Endothelial cell of umbilical vein (primary cell): ENCODE measurements around the gene DHRS12. TPM values are rescaled to one million over a fixed set of nuclear protein-coding genes. Genes with fewer than 3 reads are reported as not detected.

Source experiments
- BruUV-seq: library from RNA; stranded (reverse); fragments of 400-500 nt; replicated peaks from 2 replicates; lab custom pipeline; 2021; lab: Mats Ljungman, UMichigan
- CTCF ChIA-PET: fragments of 300-600, 350-600 bp; sonication (Branson Sonifier 250); formaldehyde crosslinking; loops from one replicate; lab custom pipeline; 2021; ENCODE audit warnings: antibody characterized with exemption, inconsistent platforms; lab: Charles Lee
- POLR2A ChIA-PET: fragments of 300-600, 350-600 bp; sonication (Branson Sonifier 250); formaldehyde crosslinking; loops from one replicate; lab custom pipeline; 2021; ENCODE audit warnings: antibody characterized with exemption, inconsistent platforms; lab: Charles Lee
- DNase-seq: peaks from one replicate; pipeline ENCODE4 v3.0.0-alpha.2; 2011; ENCODE audit warnings: low read depth, low spot score
- FAIRE-seq: peaks from 2 replicates; lab custom pipeline; 2011; peaks lifted over from hg19 to GRCh38; lab: Jason Lieb, UNC
- H2AFZ ChIP-seq: 2 replicates; pipeline ENCODE4 v1.6.0; 2012; ENCODE audit warnings: low read depth, low read length, control low read depth, inconsistent platforms
- H3K27ac ChIP-seq: 2 replicates; pipeline ENCODE4 v1.5.1; 2011; ENCODE audit warnings: low read depth, mild to moderate bottlenecking, control low read depth, low read length, moderate library complexity; ENCODE audit not compliant: insufficient read depth
- H3K27me3 ChIP-seq, 2 experiments: 2 replicates each; pipeline versions ENCODE4 v1.6.0 to v1.6.1; 2011; ENCODE audit warnings: low read length in 2 of 2, mixed read lengths in 1 of 2; ENCODE audit not compliant: control insufficient read depth in 2 of 2, insufficient read depth in 2 of 2
- H3K36me3 ChIP-seq, 2 experiments: 2 replicates in 1 of 2; 3 replicates in 1 of 2; pipeline ENCODE4 v1.5.1; 2011; ENCODE audit warnings: low read length in 2 of 2, mild to moderate bottlenecking in 1 of 2, moderate library complexity in 1 of 2; ENCODE audit not compliant: control insufficient read depth in 2 of 2, insufficient read depth in 2 of 2; ENCODE audit errors: extremely low read depth in 1 of 2
- H3K4me1 ChIP-seq: 3 replicates; pipeline ENCODE4 v1.5.1; 2011; ENCODE audit warnings: mild to moderate bottlenecking, low read length; ENCODE audit not compliant: control insufficient read depth, insufficient read depth; ENCODE audit errors: extremely low read depth
- H3K4me2 ChIP-seq: 2 replicates; pipeline ENCODE4 v1.6.1; 2011; ENCODE audit warnings: low read length, control low read depth, mixed read lengths; ENCODE audit not compliant: insufficient read depth
- H3K4me3 ChIP-seq, 3 experiments: fragments of 200-600 bp in 1 of 3; sonication (generic), shearing (Covaris generic) in 1 of 3; replicated peaks in 1 of 3; 2 replicates each; pipeline ENCODE4 v1.5.1; 2011 to 2016; ENCODE audit warnings: control low read depth in 3 of 3, low read length in 3 of 3, mild to moderate bottlenecking in 2 of 3, inconsistent platforms in 1 of 3, low read depth in 1 of 3, moderate library complexity in 1 of 3; ENCODE audit not compliant: insufficient read depth in 1 of 3
- H3K79me2 ChIP-seq: 2 replicates; pipeline ENCODE4 v1.6.0; 2012; ENCODE audit warnings: low read length, inconsistent platforms; ENCODE audit not compliant: control insufficient read depth, insufficient read depth
- H3K9ac ChIP-seq: replicated peaks from 2 replicates; pipeline ENCODE3; 2011; ENCODE audit warnings: low read length, control low read depth; ENCODE audit not compliant: insufficient read depth; ENCODE audit errors: extremely low read depth
- H3K9me1 ChIP-seq: replicated peaks from 3 replicates; pipeline ENCODE4 v1.6.0; 2011; ENCODE audit warnings: mild to moderate bottlenecking, low read length; ENCODE audit not compliant: control insufficient read depth, insufficient read depth; ENCODE audit errors: extremely low read depth
- H3K9me3 ChIP-seq: replicated peaks from 2 replicates; pipeline ENCODE4 v1.5.1; 2012; ENCODE audit warnings: low read length, inconsistent platforms; ENCODE audit not compliant: control insufficient read depth, insufficient read depth
- H4K20me1 ChIP-seq: replicated peaks from 2 replicates; pipeline ENCODE3; 2011; ENCODE audit warnings: mild to moderate bottlenecking, low read length; ENCODE audit not compliant: control insufficient read depth, insufficient read depth; ENCODE audit errors: extremely low read depth
- EZH2 ChIP-seq: IDR thresholded peaks from 2 replicates; pipeline ENCODE4 v1.6.1; 2012; ENCODE audit warnings: borderline replicate concordance, low read depth, mild to moderate bottlenecking, moderate library complexity, low read length, inconsistent platforms; ENCODE audit not compliant: severe bottlenecking
- FOS ChIP-seq: IDR thresholded peaks from 2 replicates; pipeline ENCODE4 v1.6.1; 2011; ENCODE audit warnings: mild to moderate bottlenecking, low read length, moderate library complexity, borderline replicate concordance; ENCODE audit not compliant: insufficient read depth
- GATA2 ChIP-seq: IDR thresholded peaks from 2 replicates; pipeline ENCODE4 v1.7.0; 2011; ENCODE audit warnings: low read depth, mild to moderate bottlenecking, moderate library complexity, mixed read lengths, low read length; ENCODE audit not compliant: insufficient read length, insufficient read depth
- JUN ChIP-seq: IDR thresholded peaks from 2 replicates; pipeline ENCODE4 v1.6.1; 2011; ENCODE audit warnings: borderline replicate concordance, low read depth; ENCODE audit not compliant: insufficient read length, insufficient read depth
- MAX ChIP-seq: IDR thresholded peaks from 2 replicates; pipeline ENCODE4 v1.6.1; 2011; ENCODE audit not compliant: insufficient read depth, insufficient read length
- MYC ChIP-seq: IDR thresholded peaks from one replicate; pipeline ENCODE4 v1.6.1; 2011; ENCODE audit warnings: mild to moderate bottlenecking, low read depth, low read length
- POLR2A ChIP-seq: IDR thresholded peaks from 2 replicates; pipeline ENCODE4 v1.6.1; 2012; ENCODE audit warnings: low read depth, mild to moderate bottlenecking, control low read depth, low read length
- POLR2AphosphoS5 ChIP-seq: IDR thresholded peaks from 2 replicates; pipeline ENCODE4 v1.6.1; 2012; ENCODE audit warnings: low read depth, mild to moderate bottlenecking, control low read depth, low read length, moderate library complexity; ENCODE audit not compliant: insufficient read depth
- dilution Hi-C: fragments of 300-500 bp; cut with MboI; formaldehyde crosslinking; loops from one replicate; pipeline ENCODE4 v1.15.0; 2019; ENCODE audit warnings: low sequenced_read_pairs; ENCODE audit not compliant: extremely low pct_ligation_motif_present
- intact Hi-C: fragments of 100-400 bp; cut with micrococcal nuclease; formaldehyde crosslinking; loops from one replicate; pipeline ENCODE4 v1.10.0; 2022
- polyA plus RNA-seq, 4 experiments: library from polyadenylated mRNA; depleted of rRNA in 3 of 4; stranded (reverse) in 3 of 4; unstranded in 1 of 4; fragments of >200 nt; gene quantifications; 2 replicates each; pipeline versions ENCODE4 v1.2.1 to v1.2.3, GENCODE V29; 2011 to 2012; ENCODE audit warnings: missing spikeins in 1 of 4
- total RNA-seq: library from RNA; stranded (reverse); gene quantifications from 2 replicates; pipeline ENCODE4 v1.2.3, GENCODE V29; 2021
- TF ChIP-seq, protein P1 (sequence below), 2 donors: IDR thresholded peaks; 1 replicate in 1 of 2; 2 replicates in 1 of 2; pipeline ENCODE4 v1.5.1; 2011; ENCODE audit warnings: low read length in 2 of 2, mild to moderate bottlenecking in 2 of 2, moderate library complexity in 2 of 2, control low read depth in 1 of 2, inconsistent platforms in 1 of 2, low read depth in 1 of 2; ENCODE audit not compliant: insufficient read depth in 1 of 2; ENCODE audit errors: extremely low read depth in 1 of 2

DHRS12 gene
- total and polyA plus RNA-seq, 2 donors (not counting 3 experiments of a cell fraction or from before 2014, with no cell fraction given): 8.9 to 9.1 TPM

DNA sequence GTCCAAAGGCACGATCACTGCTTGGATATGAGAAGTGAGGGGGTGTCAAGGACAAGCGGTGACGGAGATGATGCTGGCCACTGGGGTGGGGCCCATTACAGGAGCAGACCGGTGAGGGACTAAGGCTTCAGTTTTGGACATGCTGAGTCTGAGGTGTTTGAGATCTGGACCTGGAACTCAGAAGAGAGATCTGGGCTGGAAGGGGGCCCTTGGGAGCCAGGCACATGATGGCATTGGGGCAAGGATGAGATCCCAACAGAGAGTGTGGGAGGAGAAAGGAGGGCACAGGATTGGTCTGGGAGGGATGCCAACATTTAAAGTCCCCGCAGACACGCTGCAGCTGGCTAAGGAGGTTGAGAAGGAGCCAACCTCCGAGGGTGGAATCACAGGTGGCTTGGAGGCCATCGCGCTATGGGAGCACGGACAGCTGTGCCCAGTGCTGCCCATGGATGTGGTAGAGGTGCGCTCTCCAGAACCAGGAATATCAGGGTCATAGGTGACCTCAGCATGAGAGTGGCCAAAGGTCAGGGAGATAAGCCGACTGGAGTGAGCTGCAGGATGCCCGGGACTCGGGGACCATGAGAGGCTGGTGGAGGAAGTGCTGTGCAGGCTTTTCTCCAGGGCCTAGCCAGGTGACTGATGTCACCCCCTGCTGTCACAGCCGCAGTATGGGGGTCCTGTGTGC, 21.8 kb downstream of the DHRS12 start:
- DNase-seq (no peak), FAIRE-seq (no peak)
- Histone ChIP-seq H3K4me3 (no peak overlapping the region), H2AFZ (no peak overlapping the region), H3K27ac (no peak overlapping the region), H3K9me3 (no peaks in the 10 kb centered on the region), H3K27me3 (no peaks in the 10 kb centered on the region), H3K79me2 (no peaks in the 10 kb centered on the region), H3K9ac (no peak overlapping the region), H3K4me1 (no peaks in the 10 kb centered on the region), H3K4me2 (no peak overlapping the region), H3K36me3 (no peaks in the 10 kb centered on the region), H3K9me1 (no peaks in the 10 kb centered on the region), H4K20me1 (no peaks in the 10 kb centered on the region)
- CTCF ChIA-PET: interaction anchor here (0.7 to 1.7 kb wide), 7 partner anchors 9 to 633 kb away, joined by 3 to 10 read pairs (median 5); no protein-coding TSS in a partner anchor
- intact Hi-C loops: no loop called here
- BruUV-seq: no TSS peak
- dilution Hi-C loops: no loop called here
- TF ChIP-seq JUN (no peak), EZH2 (no peak), POLR2AphosphoS5 (no peak), MYC (no peak), FOS (no peak), MAX (no peak), GATA2 (no peak), POLR2A (no peak)
- TF ChIP-seq, protein P1, sequence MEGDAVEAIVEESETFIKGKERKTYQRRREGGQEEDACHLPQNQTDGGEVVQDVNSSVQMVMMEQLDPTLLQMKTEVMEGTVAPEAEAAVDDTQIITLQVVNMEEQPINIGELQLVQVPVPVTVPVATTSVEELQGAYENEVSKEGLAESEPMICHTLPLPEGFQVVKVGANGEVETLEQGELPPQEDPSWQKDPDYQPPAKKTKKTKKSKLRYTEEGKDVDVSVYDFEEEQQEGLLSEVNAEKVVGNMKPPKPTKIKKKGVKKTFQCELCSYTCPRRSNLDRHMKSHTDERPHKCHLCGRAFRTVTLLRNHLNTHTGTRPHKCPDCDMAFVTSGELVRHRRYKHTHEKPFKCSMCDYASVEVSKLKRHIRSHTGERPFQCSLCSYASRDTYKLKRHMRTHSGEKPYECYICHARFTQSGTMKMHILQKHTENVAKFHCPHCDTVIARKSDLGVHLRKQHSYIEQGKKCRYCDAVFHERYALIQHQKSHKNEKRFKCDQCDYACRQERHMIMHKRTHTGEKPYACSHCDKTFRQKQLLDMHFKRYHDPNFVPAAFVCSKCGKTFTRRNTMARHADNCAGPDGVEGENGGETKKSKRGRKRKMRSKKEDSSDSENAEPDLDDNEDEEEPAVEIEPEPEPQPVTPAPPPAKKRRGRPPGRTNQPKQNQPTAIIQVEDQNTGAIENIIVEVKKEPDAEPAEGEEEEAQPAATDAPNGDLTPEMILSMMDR (IDR thresholded peaks at IDR 0.05; ENCODE audit: extremely low read depth in 1 of 2, insufficient read depth in 1 of 2, low read depth in 1 of 2, low read length in 2 of 2): no peak
- POLR2A ChIA-PET: interaction anchor here (2.4 kb wide), 1 partner anchor 329 kb away, joined by 6 read pairs; the partner anchor contains the start of gene INTS6
